Endothelial cell of umbilical vein (primary cell): Measurements from ENCODE around the gene PLEKHA6. TPM values are rescaled to one million over a fixed set of nuclear protein-coding genes. Genes with fewer than 3 reads are reported as not detected.

ENCODE experiments used
- BruUV-seq: library from RNA; stranded (reverse); fragments of 400-500 nt; replicated peaks from 2 replicates; lab custom pipeline; 2021; lab: Mats Ljungman, UMichigan
- CTCF ChIA-PET: fragments of 300-600, 350-600 bp; sonication (Branson Sonifier 250); formaldehyde crosslinking; loops from one replicate; lab custom pipeline; 2021; ENCODE audit warnings: antibody characterized with exemption, inconsistent platforms; lab: Charles Lee
- POLR2A ChIA-PET: fragments of 300-600, 350-600 bp; sonication (Branson Sonifier 250); formaldehyde crosslinking; loops from one replicate; lab custom pipeline; 2021; ENCODE audit warnings: antibody characterized with exemption, inconsistent platforms; lab: Charles Lee
- DNase-seq: peaks from one replicate; pipeline ENCODE4 v3.0.0-alpha.2; 2011; ENCODE audit warnings: low read depth, low spot score
- FAIRE-seq: peaks from 2 replicates; lab custom pipeline; 2011; peaks lifted over from hg19 to GRCh38; lab: Jason Lieb, UNC
- H2AFZ ChIP-seq: 2 replicates; pipeline ENCODE4 v1.6.0; 2012; ENCODE audit warnings: low read depth, low read length, control low read depth, inconsistent platforms
- H3K27ac ChIP-seq: 2 replicates; pipeline ENCODE4 v1.5.1; 2011; ENCODE audit warnings: low read depth, mild to moderate bottlenecking, control low read depth, low read length, moderate library complexity; ENCODE audit not compliant: insufficient read depth
- H3K27me3 ChIP-seq, 2 experiments: 2 replicates each; pipeline versions ENCODE4 v1.6.0 to v1.6.1; 2011; ENCODE audit warnings: low read length in 2 of 2, mixed read lengths in 1 of 2; ENCODE audit not compliant: control insufficient read depth in 2 of 2, insufficient read depth in 2 of 2
- H3K36me3 ChIP-seq, 2 experiments: 2 replicates in 1 of 2; 3 replicates in 1 of 2; pipeline ENCODE4 v1.5.1; 2011; ENCODE audit warnings: low read length in 2 of 2, mild to moderate bottlenecking in 1 of 2, moderate library complexity in 1 of 2; ENCODE audit not compliant: control insufficient read depth in 2 of 2, insufficient read depth in 2 of 2; ENCODE audit errors: extremely low read depth in 1 of 2
- H3K4me1 ChIP-seq: 3 replicates; pipeline ENCODE4 v1.5.1; 2011; ENCODE audit warnings: mild to moderate bottlenecking, low read length; ENCODE audit not compliant: control insufficient read depth, insufficient read depth; ENCODE audit errors: extremely low read depth
- H3K4me2 ChIP-seq: 2 replicates; pipeline ENCODE4 v1.6.1; 2011; ENCODE audit warnings: low read length, control low read depth, mixed read lengths; ENCODE audit not compliant: insufficient read depth
- H3K4me3 ChIP-seq, 3 experiments: fragments of 200-600 bp in 1 of 3; sonication (generic), shearing (Covaris generic) in 1 of 3; replicated peaks in 1 of 3; 2 replicates each; pipeline ENCODE4 v1.5.1; 2011 to 2016; ENCODE audit warnings: control low read depth in 3 of 3, low read length in 3 of 3, mild to moderate bottlenecking in 2 of 3, inconsistent platforms in 1 of 3, low read depth in 1 of 3, moderate library complexity in 1 of 3; ENCODE audit not compliant: insufficient read depth in 1 of 3
- H3K79me2 ChIP-seq: 2 replicates; pipeline ENCODE4 v1.6.0; 2012; ENCODE audit warnings: low read length, inconsistent platforms; ENCODE audit not compliant: control insufficient read depth, insufficient read depth
- H3K9ac ChIP-seq: replicated peaks from 2 replicates; pipeline ENCODE3; 2011; ENCODE audit warnings: low read length, control low read depth; ENCODE audit not compliant: insufficient read depth; ENCODE audit errors: extremely low read depth
- H3K9me1 ChIP-seq: replicated peaks from 3 replicates; pipeline ENCODE4 v1.6.0; 2011; ENCODE audit warnings: mild to moderate bottlenecking, low read length; ENCODE audit not compliant: control insufficient read depth, insufficient read depth; ENCODE audit errors: extremely low read depth
- H3K9me3 ChIP-seq: replicated peaks from 2 replicates; pipeline ENCODE4 v1.5.1; 2012; ENCODE audit warnings: low read length, inconsistent platforms; ENCODE audit not compliant: control insufficient read depth, insufficient read depth
- H4K20me1 ChIP-seq: replicated peaks from 2 replicates; pipeline ENCODE3; 2011; ENCODE audit warnings: mild to moderate bottlenecking, low read length; ENCODE audit not compliant: control insufficient read depth, insufficient read depth; ENCODE audit errors: extremely low read depth
- EZH2 ChIP-seq: IDR thresholded peaks from 2 replicates; pipeline ENCODE4 v1.6.1; 2012; ENCODE audit warnings: borderline replicate concordance, low read depth, mild to moderate bottlenecking, moderate library complexity, low read length, inconsistent platforms; ENCODE audit not compliant: severe bottlenecking
- GATA2 ChIP-seq: IDR thresholded peaks from 2 replicates; pipeline ENCODE4 v1.7.0; 2011; ENCODE audit warnings: low read depth, mild to moderate bottlenecking, moderate library complexity, mixed read lengths, low read length; ENCODE audit not compliant: insufficient read length, insufficient read depth
- JUN ChIP-seq: IDR thresholded peaks from 2 replicates; pipeline ENCODE4 v1.6.1; 2011; ENCODE audit warnings: borderline replicate concordance, low read depth; ENCODE audit not compliant: insufficient read length, insufficient read depth
- POLR2A ChIP-seq: IDR thresholded peaks from 2 replicates; pipeline ENCODE4 v1.6.1; 2012; ENCODE audit warnings: low read depth, mild to moderate bottlenecking, control low read depth, low read length
- POLR2AphosphoS5 ChIP-seq: IDR thresholded peaks from 2 replicates; pipeline ENCODE4 v1.6.1; 2012; ENCODE audit warnings: low read depth, mild to moderate bottlenecking, control low read depth, low read length, moderate library complexity; ENCODE audit not compliant: insufficient read depth
- dilution Hi-C: fragments of 300-500 bp; cut with MboI; formaldehyde crosslinking; loops from one replicate; pipeline ENCODE4 v1.15.0; 2019; ENCODE audit warnings: low sequenced_read_pairs; ENCODE audit not compliant: extremely low pct_ligation_motif_present
- intact Hi-C: fragments of 100-400 bp; cut with micrococcal nuclease; formaldehyde crosslinking; loops from one replicate; pipeline ENCODE4 v1.10.0; 2022
- polyA plus RNA-seq, 4 experiments: library from polyadenylated mRNA; depleted of rRNA in 3 of 4; stranded (reverse) in 3 of 4; unstranded in 1 of 4; fragments of >200 nt; gene quantifications; 2 replicates each; pipeline versions ENCODE4 v1.2.1 to v1.2.3, GENCODE V29; 2011 to 2012; ENCODE audit warnings: missing spikeins in 1 of 4
- total RNA-seq: library from RNA; stranded (reverse); gene quantifications from 2 replicates; pipeline ENCODE4 v1.2.3, GENCODE V29; 2021
- TF ChIP-seq, protein P1 (sequence below), 2 donors: IDR thresholded peaks; 1 replicate in 1 of 2; 2 replicates in 1 of 2; pipeline ENCODE4 v1.5.1; 2011; ENCODE audit warnings: low read length in 2 of 2, mild to moderate bottlenecking in 2 of 2, moderate library complexity in 2 of 2, control low read depth in 1 of 2, inconsistent platforms in 1 of 2, low read depth in 1 of 2; ENCODE audit not compliant: insufficient read depth in 1 of 2; ENCODE audit errors: extremely low read depth in 1 of 2

The PLEKHA6 gene
- total and polyA plus RNA-seq, 2 donors (not counting 3 experiments of a cell fraction or from before 2014, with no cell fraction given), result 2.1 to 15.0 TPM

DNA sequence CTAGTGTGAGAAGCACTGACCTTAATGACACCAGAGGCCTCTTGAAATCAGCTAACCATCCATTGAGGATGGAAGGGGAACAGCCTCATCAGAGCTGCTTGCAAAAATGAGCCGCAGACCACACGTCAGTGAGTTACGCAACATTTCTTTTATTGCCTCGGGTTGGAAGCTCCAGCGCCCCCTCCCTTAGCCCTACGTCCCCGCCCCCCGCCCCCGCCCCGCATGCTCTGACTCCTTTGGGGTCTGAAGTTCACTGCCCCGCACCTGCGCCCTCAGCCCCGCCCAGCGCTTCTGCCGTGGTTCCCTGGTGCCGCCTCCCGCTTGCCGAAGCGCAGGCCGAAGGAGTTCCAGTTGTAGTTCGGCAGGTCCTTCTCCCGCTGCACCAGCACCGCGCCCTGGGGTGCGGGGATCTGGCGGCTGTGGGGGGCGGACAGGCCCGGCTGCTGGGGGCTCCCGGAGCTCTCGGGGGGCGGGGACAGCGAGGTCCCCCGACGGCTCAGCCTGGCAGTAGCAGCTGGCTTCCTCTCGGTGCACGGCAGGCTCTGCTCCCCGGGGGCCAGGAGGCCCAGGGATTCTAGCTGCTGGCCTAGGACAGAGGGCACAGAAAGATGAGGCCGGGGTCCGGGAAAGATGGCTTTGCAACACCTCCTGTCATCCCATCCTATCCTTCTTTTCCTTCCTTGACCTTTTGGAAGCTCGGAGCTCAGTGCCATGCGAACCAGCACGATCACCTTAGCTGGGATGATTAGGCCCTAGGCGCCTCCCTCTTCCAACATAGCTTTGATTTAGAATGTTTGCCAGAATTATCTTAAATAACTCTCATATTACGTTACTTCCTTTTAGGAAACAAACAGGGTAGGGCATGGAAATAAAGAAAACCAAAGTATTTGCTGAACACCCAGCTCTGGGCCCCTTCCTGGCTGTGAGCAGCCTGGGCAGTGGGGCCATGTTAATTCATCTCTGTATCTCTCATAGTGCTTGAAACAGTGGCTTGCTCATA lies 169.2 kb downstream of the PLEKHA6 start:
- H3K4me2 ChIP-seq, result peak overlapping the region; percentile 60
- no peaks in the 10 kb centered on the region for H3K79me2 ChIP-seq
- H3K9ac ChIP-seq, result peak overlapping the region; percentile 77
- H3K27ac ChIP-seq, result peak overlapping the region; percentile 90
- no peaks in the 10 kb centered on the region for H3K27me3 ChIP-seq
- dilution Hi-C loops (no loop called here), intact Hi-C loops (loop anchor here (1.0 kb wide), 3 partner anchors 8 to 18 kb away; no protein-coding TSS in a partner anchor)
- peaks cover 32% of the 10 kb centered on the region for H3K4me1 ChIP-seq
- CTCF ChIA-PET, result interaction anchor here (0.9 to 7.2 kb wide), 13 partner anchors 8 to 319 kb away, joined by 3 to 85 read pairs (median 5); partner anchors contain the start of gene GOLT1A
- no peak overlapping the region for H3K4me3 ChIP-seq
- no peaks in the 10 kb centered on the region for H3K36me3 ChIP-seq
- FAIRE-seq, result peak; percentile 89
- H3K9me1 ChIP-seq, result no peaks in the 10 kb centered on the region
- peak; percentile 58 for TF ChIP-seq JUN
- peak; percentile 44 for TF ChIP-seq GATA2
- TF ChIP-seq, protein P1, sequence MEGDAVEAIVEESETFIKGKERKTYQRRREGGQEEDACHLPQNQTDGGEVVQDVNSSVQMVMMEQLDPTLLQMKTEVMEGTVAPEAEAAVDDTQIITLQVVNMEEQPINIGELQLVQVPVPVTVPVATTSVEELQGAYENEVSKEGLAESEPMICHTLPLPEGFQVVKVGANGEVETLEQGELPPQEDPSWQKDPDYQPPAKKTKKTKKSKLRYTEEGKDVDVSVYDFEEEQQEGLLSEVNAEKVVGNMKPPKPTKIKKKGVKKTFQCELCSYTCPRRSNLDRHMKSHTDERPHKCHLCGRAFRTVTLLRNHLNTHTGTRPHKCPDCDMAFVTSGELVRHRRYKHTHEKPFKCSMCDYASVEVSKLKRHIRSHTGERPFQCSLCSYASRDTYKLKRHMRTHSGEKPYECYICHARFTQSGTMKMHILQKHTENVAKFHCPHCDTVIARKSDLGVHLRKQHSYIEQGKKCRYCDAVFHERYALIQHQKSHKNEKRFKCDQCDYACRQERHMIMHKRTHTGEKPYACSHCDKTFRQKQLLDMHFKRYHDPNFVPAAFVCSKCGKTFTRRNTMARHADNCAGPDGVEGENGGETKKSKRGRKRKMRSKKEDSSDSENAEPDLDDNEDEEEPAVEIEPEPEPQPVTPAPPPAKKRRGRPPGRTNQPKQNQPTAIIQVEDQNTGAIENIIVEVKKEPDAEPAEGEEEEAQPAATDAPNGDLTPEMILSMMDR (IDR thresholded peaks at IDR 0.05; ENCODE audit: extremely low read depth in 1 of 2, insufficient read depth in 1 of 2, low read depth in 1 of 2, low read length in 2 of 2), result no peak
- TF ChIP-seq EZH2, result no peak
- peak; percentile 36 for TF ChIP-seq POLR2AphosphoS5
- TF ChIP-seq POLR2A, result peak; percentile 52
- DNase-seq, result peak; percentile 81
- no peaks in the 10 kb centered on the region for H4K20me1 ChIP-seq
- H2AFZ ChIP-seq, result peak overlapping the region; percentile 84
- POLR2A ChIA-PET, result interaction anchor here (0.6 to 1.4 kb wide), 4 partner anchors 9 to 821 kb away, joined by 3 to 5 read pairs (median 4); no protein-coding TSS in a partner anchor
- H3K9me3 ChIP-seq, result no peaks in the 10 kb centered on the region
- BruUV-seq, result TSS peak; percentile 89
